Amygdala (tissue), 56 donors: ENCODE data around the gene PYDC1.
"Not testable (repeated sequence)": the region's sequence is repeated elsewhere in the genome, so short reads cannot be mapped to it uniquely, and the experiment has no call there.

Experiments used
- DNase-seq, 56 donors: peaks; one replicate each; lab custom pipeline; 2025; lab: John Stamatoyannopoulos, UW

Gene PYDC1

GRCh38 chr16:31224092-31224955, 7.4 kb upstream of the PYDC1 start:
- DNase-seq = no peak

- no peak for DNase-seq
Observed at GRCh38 chr16:31223044-31223443, 6.1 kb upstream of the PYDC1 start.

GRCh38 chr16:31221357-31222160, 4.6 kb upstream of the PYDC1 start:
- DNase-seq = no peak

- DNase-seq = no peak
Observed at GRCh38 chr16:31219154-31219741, 2.3 kb upstream of the PYDC1 start.

GRCh38 chr16:31217136-31217530, 198 bp upstream of the PYDC1 start:
- no peak for DNase-seq

GRCh38 chr16:31215287-31216162, 1.4 kb downstream of the PYDC1 start:
- DNase-seq = peak in 13 of 56 donors; percentile 3 to 44 (median 32)

- peak in 1 of 56 donors; percentile 26 for DNase-seq
Observed at GRCh38 chr16:31214708-31215286, 2.1 kb downstream of the PYDC1 start.

- no peak for DNase-seq
Observed at GRCh38 chr16:31213877-31214707, 2.8 kb downstream of the PYDC1 start, which contains the start of gene TRIM72. Gene TRIM72, plus strand, starts transcription at chr16:31214119. Its CDS starts 620 bp downstream, at chr16:31214739.

GRCh38 chr16:31213342-31213741, 3.6 kb downstream of the PYDC1 start:
- DNase-seq = no peak

- DNase-seq = no peak
Observed at GRCh38 chr16:31206776-31207175, 10.2 kb downstream of the PYDC1 start.

- no peak for DNase-seq
Observed at GRCh38 chr16:31204871-31205666, 11.9 kb downstream of the PYDC1 start.

- peak in 4 of 56 donors; percentile 9 to 26 (median 22) for DNase-seq
Observed at GRCh38 chr16:31202414-31203375, 14.2 kb downstream of the PYDC1 start, which contains the start of gene PYCARD. Gene PYCARD, minus strand, starts transcription at chr16:31202760. Its CDS starts 70 bp downstream, at chr16:31202690.

- peak in 5 of 56 donors; percentile 1 to 33 (median 22) for DNase-seq
Observed at GRCh38 chr16:31201582-31202413, 15.1 kb downstream of the PYDC1 start.

GRCh38 chr16:31200821-31201568, 15.9 kb downstream of the PYDC1 start:
- DNase-seq = no peak

- not testable (repeated sequence) for DNase-seq
Observed at GRCh38 chr16:31200111-31200510, 16.8 kb downstream of the PYDC1 start.
